RCC 7860 (cell line): ENCODE data around the gene EPS8L3.
"Not testable (repeated sequence)": the region's sequence is repeated elsewhere in the genome, so short reads cannot be mapped to it uniquely, and the experiment has no call there.

Experiments used
- DNase-seq: peaks from one replicate; pipeline ENCODE4 v3.0.0-alpha.2; 2015; ENCODE audit warnings: low spot score
- FAIRE-seq: peaks from 2 replicates; lab custom pipeline; 2012; peaks lifted over from hg19 to GRCh38; lab: Jason Lieb, UNC

Gene EPS8L3, protein sequence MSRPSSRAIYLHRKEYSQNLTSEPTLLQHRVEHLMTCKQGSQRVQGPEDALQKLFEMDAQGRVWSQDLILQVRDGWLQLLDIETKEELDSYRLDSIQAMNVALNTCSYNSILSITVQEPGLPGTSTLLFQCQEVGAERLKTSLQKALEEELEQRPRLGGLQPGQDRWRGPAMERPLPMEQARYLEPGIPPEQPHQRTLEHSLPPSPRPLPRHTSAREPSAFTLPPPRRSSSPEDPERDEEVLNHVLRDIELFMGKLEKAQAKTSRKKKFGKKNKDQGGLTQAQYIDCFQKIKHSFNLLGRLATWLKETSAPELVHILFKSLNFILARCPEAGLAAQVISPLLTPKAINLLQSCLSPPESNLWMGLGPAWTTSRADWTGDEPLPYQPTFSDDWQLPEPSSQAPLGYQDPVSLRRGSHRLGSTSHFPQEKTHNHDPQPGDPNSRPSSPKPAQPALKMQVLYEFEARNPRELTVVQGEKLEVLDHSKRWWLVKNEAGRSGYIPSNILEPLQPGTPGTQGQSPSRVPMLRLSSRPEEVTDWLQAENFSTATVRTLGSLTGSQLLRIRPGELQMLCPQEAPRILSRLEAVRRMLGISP

DNA sequence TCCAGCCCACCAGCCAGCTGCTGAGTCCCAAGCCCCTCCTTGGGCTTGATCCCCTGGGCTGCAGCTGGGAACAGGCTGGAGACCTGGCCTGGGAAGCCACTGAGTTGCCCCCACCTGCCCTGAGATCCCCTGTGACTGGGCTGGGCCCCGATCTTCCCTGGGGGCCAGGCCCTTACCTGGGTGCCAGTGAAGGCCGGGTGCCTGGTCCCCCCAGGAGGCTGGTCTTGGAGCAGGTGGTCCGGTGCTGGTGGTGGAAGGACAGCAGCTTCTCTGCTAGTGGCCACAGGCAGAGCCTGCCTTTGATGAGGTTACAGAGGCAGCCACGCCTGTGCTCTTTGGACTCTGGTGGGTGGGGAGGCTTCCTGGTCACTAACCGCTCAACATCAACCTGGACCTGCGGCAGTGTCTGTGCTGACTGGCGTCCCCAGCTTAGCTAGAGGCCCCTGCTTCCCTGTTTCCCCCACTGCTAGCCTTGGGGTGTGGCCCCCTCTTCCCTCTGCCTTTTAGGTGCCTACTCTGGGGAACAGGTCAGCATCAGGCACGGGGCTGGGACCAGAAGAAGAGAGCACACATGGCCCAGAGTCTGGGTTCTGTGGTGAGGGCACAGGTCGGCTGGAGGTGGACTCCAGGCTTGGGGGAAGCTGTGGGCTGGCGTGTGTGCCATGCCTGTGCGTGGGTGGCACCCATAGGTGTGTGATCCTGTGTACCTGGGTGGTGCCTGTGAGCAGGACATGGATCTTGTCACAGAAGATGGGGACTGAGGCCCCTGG lies at the start of gene EPS8L3:
Gene EPS8L3 (minus strand): TSS at position 278 of the 770 bp plus-strand sequence. CDS start 2,174 bp downstream, outside the sequence.
- no peak for DNase-seq

DNA sequence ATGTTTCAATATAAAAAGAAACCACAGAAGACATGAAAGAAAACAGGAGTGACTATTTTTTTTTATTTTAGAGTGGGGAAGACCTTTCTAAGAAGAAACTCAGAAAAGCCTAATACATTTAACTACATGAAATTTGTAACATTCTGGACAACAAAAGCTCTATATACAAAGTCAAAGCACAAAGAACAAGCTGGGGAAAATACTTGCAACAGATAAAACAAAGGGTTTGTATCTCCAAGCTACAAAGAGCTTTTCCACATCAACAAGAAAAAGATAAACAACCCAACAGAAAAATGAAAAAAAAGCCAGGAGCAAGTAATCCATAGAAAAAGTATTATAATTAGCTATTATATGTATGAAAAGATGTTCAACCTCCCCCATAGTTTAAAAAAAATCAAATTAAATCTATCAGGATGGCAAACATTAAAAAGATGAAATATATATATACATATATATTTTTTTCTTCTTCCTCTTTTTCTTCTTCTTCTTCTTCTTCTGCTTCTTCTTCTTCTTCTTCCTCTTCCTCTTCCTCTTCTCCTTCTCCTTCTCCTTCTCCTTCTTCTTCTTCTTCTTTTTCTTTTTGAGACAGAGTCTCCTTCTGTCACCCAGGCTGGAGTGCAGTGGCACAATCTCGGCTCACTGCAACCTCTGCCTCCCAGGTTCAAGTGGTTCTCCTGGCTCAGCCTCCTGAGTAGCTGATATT lies 49.1 kb upstream of the EPS8L3 start:
- DNase-seq, result no peak
- FAIRE-seq, result no peak

More for the DNA sequence above, at the start of gene EPS8L3:
- FAIRE-seq, result no peak

DNA sequence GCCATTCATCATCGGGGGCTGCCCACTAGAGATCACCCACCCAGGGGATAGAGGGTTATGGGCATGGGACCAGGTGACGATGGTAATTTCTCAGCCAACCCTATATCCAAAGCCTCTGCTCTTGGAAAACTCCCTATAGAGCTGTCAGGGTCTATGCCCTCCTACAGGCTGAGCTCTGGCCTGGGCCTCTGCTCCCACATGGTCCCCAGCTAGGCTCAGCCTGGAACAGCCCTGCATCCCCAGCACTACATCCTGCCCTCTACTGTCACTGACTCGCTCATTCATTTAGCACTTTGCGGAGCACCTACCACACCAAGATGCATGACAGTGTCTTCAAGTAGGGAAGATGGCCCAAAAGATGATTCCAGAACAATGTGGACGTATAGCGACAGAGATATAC lies 45.0 kb upstream of the EPS8L3 start:
- DNase-seq (peak; percentile 19), FAIRE-seq (no peak)

DNA sequence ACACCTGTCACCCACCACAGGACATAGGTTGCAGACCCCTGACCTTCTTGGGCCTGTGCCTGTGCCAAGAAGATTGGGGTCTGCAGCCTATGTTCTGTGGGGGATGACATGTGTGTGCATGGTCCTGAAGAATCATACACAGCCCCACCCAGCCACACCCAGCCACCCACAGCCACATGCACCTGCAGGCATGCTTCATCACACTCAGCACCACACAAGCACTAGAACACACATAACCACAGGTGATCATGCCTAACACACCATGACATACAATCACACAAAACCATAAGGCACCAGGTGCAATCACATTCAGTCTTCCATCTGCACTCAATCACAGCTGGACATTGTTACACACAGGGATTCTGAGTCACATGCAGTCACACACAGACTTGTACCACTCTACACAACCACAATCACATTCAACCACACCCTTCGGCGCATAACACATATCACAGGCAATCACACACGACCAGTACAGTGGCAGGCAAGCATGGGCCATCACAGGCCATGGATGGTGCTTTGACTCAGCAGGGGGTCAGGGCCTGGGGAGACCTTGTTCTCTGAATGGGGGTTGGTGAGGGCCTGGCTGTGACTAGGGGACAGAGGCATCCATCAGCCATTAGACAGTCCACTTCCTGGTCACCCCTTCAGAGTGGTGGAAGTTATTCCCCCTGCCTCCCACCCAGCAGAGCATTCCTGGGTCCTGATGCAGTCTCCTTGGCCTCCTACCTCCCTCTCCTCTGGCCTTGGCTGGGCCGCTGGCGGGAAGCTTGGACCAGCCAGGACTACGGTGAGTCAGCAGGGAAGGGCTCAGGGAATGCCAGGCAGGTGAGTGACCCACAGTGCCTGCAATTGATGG lies 44.3 kb upstream of the EPS8L3 start:
- peak; percentile 87 for DNase-seq
- no peak for FAIRE-seq

DNA sequence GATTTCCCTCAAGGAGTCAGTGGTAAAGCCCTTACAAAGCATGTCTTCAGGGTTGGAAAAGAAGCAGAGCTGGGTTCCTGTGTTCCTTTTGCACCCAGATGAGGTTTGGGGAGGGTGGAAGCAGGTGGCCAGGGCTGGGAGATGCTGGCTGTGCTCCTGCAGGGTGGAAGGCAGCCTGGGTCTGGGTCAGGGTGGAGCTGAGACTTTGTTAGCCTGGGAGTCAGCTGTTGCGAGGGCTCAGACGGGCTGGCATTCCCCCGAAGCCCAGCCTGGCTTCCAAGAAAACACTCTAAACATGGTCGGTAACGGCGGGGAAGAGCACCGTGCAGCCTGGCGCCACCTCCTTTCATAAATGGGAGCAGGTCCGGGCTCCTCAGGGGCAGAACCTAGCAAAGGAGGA lies 43.7 kb upstream of the EPS8L3 start:
- FAIRE-seq (no peak), DNase-seq (no peak)

DNA sequence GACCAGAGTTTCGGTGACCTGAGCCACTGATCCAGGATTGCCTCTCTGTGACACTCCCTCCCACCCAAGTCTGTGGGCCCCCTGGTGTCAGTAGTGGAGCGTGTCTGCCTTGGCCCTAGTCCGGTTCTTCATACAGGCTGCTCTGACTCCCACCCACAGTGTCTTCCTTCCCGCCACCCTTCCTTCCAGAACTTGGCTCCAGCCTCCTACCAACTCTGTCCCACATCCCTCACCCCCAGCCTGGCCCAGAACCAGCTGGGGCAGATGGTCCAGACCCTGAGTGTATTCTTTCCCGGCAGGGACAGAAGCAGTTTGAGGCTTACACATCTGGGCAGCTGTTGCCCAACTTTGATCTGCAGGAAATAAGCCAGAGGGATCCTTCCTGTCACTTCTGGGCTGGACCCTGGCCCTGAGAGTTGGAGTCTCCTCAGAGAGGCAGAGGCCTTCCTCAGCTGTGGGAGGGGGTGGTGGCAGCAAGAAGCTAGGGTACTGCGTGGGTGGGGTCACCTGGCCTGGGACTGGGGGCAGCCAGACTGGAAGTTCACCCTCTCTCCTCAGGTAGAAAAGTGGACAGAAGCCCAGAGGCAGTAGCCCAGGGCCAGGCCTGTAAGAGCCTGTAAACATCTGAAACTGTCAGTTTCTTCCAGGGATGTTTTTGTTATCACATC lies 43.1 kb upstream of the EPS8L3 start:
- no peak for FAIRE-seq
- DNase-seq, result no peak

DNA sequence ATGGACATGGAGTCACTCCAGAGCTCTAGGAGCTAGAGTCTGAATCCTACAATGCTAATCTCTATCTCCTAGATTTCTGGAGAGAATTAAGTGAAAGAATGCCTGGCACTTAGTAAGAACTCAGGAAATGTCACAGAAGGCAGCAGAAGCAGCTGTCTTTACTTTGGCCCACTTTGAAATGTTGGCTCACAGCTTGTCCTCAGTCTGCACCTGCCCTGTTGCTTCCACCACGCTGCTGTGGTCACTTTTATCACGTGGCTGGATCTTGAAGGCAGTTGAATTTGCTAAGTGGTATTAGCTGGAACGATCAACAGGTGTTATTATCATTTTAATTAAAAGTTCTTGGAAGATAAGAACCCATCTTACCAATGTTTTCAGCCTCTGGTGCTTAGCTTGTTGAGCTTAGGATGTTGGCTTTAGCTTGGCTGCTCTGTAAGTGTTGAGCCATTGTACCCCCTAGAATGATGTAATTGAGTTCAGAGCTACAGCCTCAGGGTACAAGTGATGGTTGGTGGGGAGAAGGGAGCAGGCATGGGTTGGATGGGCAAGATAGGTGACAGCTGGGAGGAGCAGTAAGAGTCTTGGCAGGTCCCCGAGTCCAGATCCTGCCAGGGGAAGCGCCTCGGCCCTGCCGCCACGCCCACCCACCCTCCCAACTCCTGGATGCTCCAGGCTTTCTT lies 41.9 kb upstream of the EPS8L3 start:
- FAIRE-seq (no peak), DNase-seq (no peak)

DNA sequence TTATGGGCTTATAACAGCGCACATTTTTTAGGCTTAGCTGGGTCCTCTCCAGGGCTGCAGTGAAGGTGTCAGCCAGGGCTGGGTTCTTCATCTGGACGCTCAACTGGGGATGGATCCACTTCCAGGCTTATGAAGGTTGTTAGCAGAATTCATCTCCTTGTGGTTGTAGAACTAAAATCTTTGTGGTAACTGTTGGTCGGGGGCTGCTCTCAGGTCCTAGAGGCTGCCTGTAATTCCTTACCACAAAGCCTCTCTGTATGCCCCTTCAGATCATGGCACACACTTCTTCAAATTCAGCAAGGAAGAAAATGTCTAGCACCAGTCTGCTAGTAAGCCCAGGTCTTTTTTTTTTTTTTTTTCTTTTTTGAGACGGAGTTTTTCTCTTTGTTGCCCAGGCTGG lies 40.9 kb upstream of the EPS8L3 start:
- FAIRE-seq, result no peak
- no peak for DNase-seq

DNA sequence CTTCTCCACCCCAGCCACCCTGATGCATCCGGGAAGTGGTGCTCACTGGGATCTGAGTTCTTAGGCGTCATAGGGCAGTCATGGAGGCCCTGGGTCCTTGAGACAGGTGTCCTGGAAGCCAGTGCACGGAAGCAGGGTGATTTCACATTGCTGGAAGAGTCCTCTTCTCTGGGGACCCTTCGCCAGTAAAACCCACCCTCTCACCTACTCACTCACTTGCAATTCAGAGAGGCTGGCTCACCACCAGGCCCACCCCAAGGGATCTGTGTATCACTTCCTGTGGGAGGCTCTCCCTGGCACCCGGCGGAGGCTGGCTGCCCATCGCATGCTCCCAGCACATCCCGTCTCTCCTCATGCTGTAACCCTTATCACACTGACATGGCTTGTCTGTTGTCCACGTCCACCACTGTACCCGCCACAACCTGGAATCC lies 40.2 kb upstream of the EPS8L3 start:
- DNase-seq (no peak), FAIRE-seq (no peak)

DNA sequence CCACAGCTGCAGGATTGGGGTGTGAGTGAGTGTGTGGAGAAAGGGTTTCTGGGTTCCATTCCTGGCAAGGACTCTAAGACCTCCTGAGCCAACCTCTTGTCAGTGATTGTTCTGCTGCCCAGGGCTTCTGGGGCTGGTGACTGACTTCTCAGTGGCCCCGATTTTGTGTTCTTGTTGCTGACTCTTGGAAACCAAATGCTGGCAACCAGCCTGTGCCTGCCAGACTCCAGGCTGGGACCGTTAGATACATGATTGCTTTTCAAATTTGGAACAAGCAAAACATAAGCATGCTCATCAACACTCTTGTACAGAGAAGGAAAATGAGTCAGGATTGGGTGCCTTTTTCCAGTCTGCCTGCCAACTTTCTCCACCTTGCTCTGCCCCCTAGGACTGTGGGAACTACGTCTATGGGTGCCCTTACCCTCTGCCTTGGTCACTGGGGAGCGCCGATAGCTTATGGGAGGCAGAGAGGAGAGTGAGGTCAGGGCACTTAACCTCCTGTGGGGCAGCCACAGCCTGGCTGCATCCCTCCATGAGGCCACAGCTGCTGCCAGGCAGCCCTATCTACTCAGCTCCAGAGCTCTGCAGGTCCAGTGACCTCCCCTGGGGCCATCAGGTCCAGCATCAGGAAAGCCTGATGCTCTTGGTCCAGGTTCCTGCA lies 39.3 kb upstream of the EPS8L3 start:
- DNase-seq (no peak), FAIRE-seq (no peak)

DNA sequence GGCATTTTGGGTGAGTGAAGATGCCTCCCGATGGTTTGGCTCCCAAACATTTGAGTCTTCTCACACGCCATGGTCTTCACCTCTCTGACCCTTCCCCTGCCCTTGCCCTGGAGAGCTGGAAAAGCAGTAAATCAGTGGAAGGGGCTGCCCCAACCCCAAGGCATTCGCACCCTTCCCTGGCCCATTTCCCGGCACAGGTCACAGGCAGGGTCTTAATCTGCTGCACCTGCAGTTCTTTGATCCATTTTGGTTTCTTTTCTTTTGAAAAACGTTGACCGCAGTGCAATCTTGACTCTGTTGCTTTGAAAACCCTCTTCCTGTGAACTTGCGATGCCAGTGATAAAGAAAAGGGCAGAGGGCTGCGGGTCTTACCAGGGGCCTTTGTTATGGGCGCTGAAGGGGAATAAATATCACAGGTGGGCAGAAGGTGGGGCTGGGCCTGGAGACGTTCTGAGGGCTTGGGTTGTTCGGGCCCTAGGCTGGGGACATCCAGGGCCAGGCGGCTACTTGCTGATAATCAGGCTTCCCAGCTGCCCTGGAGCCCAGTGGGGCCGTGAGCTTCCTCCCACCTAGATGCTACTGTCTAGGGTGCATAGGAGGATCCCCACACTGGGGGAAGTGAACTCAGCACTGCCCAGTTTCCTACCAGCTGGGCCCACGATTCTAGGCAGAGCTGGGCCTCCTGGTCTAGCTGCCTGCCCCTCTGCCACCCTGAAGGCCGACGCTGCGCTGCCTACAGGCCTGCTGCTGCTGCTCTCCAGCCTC lies 38.6 kb upstream of the EPS8L3 start:
- DNase-seq, result no peak
- FAIRE-seq, result no peak

DNA sequence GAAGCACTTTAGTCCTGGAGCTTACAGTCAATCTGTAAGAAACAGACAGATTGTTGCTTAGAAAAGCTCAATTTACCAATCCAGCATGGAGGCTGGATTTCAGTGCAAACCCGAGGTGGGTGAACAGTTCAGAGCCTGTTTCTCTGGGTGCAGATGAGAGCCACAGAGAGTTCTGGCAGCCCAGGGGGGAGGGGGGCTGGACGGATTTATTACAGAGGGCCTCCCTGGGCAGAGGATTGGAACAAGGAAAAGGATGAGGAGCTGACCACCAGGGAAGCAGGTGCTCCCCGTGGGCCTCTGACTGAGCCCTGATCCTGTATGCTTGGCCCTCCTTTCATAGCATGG lies 38.0 kb upstream of the EPS8L3 start:
- DNase-seq, result no peak
- FAIRE-seq, result no peak

DNA sequence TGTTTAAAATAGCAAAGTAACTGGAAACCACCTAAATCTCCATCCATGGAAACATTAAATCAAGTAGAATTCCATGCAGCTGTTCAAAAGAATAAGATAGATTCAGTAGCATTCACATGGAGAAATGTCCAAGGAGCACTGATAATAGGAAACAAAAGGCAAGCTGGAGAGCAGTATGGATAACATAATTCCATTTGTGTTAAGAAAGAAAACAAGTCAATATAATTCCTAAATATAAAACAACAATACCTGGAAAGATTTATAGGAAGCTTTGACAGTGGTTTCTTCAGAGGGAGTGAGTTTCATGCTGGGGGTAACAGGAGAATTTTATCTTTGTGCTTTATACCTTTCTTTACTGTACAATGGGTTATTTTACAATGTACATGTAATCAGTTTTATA lies 36.6 kb upstream of the EPS8L3 start:
- DNase-seq (no peak), FAIRE-seq (no peak)

DNA sequence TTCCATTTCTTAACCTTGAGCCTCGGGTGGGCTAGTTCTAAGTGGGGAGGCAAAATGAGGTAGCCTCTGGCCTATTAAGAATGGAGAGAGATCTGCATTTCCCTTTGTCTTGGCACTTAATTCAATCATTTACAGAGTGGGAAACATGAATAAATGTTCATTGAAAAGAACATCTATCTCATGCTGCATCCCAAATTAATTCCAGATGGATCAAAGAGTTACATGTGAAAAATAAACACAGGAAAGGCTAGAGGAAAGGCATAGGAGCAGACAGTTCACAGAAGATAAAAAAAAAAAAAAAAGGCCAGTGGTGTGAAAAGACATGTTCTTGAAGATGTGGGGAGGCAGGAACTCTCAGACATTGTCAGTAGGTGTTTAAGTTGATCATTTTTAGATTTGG lies 35.7 kb upstream of the EPS8L3 start:
- DNase-seq, result no peak
- FAIRE-seq, result no peak

DNA sequence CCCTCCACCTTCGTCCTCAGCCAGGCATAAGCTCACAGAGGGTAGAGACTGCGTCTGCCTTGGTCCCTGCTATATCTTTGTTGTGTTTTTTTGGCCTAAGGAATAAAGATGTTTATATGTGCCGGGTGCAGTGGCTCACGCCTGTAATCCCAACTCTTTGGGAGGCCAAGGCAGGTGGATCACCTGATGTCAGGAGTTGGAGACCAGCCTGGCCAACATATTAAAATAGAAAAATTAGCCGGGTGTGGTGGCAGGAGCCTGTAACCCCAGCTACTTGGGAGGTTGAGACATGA lies 33.5 kb upstream of the EPS8L3 start:
- FAIRE-seq, DNase-seq: not testable (repeated sequence)

DNA sequence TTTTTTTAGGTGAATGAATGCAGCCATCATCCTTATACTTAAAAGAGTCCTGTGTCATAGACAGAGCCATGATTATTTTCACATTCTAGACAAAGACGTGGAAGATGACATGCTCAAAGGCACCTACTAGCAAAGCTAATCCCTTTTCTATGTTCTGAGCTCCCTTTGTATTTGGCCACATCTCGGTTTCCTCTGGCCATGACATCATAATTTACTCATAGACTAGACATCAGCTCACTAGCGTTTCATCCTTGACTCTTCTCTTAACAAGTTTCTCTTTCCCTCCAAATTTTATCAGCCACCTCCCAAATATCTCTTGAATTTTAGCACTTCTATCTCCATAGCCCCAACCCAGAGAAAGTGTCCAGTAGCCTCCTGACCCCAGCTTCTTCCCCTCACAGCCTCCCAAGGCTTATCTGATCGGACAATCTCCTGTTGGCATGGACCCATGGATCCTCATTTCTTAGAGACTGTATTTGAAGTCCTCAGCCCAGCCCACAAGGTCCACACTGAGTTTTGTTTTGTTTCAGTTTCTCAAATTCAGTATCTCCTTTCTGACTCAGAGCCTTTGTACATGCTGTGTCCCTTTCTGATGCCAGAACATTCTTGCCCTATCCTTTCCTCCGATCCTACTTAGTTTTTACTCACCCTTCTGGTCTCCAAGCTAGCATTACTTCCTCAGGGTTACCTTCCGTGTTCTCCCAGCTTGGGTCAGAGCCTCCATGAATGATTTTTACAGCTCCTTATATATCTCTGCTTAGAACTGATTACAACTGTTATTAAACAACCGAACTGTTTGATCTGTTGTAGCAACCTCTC lies 33.0 kb upstream of the EPS8L3 start:
- DNase-seq (no peak), FAIRE-seq (no peak)
